HG03108 (cell line): ENCODE data around the gene TDRD1.

Experiments used
- ATAC-seq: cut with Tn5 transposase; IDR thresholded peaks from one replicate; pipeline ENCODE4 v1.9.1; 2021; ENCODE audit warnings: moderate library complexity; ENCODE audit not compliant: unreplicated experiment

Gene TDRD1

DNA sequence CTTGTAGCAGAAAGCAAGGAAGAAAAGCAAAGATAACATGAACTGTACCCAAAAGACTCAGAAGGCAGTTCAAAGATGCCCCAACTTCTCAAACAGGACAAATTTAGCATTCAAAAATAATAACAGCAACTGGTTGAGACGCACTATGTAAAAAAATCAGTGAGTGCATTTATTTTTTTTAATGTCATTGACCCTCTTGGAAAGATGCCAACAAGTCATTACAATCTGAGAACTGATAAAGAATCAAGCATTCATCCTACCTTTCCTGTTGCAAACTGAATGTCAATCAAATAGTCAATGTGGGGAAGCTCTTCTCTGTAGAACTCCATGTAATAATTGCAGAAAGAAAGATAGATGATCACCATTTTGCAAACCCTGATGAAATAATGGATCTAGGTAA lies 3.5 kb upstream of the TDRD1 start:
- ATAC-seq = no peak

DNA sequence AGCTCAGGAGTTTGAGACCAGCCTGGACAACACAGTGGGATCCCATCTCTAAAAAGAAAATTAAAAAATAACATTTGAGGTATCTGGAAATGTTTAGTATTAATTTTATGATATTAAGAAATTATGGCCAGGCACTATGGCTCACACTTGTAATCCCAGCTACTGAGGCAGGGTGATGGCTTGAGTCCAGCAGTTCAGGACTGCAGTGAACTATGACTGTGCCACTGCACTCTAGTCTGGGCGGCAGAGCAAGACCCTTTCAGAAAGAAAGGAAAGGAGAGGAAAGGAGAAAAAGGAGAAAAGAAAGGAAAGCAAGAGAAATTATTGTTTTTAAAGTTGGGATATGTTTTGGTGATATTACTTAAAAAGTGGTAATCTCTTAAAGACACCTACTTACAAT lies 2.6 kb upstream of the TDRD1 start:
- no peak for ATAC-seq

GRCh38 chr10:114179747-114180146 lies 594 bp downstream of the TDRD1 start:
- no peak for ATAC-seq

DNA sequence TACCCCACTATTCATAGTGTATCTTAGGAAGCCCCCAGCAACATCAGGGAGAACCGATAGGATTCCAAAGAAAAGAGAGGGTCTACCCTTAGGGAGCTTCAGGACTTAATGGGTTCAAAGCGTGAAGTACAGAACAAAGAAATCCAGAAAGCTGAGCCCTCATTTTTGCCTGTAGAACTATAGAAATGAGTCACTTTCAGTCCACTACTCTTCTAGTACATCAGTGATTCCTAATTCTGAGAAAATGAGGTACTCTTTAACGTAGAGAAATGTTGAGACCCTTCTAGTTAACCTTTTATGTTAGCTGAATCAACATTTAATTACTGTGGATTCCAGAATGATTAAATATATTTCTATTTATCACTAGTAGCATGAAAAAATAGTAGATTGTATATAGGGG lies 1.8 kb downstream of the TDRD1 start:
- no peak for ATAC-seq

GRCh38 chr10:114181971-114182370 lies 2.8 kb downstream of the TDRD1 start:
- no peak for ATAC-seq

GRCh38 chr10:114183563-114183962 lies 4.4 kb downstream of the TDRD1 start:
- no peak for ATAC-seq

- no peak for ATAC-seq
Observed at GRCh38 chr10:114184276-114184675, 5.1 kb downstream of the TDRD1 start.

DNA sequence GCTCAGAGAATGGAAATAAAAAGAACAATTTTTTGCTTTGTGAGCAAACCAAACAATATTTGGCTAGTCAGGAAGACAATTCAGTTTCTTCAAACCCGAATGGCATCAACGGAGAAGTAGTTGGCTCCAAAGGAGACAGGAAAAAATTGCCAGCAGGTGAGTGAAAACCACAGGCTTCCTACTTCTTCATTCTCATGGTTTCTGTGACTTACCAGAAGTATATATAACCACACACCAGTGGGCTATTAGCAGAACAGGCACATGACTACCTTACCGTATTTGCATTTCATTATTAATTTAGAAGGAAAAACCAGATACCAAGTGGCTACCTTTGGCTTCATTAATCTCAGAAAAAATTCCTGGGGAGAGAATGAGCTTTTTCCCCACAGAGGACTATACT lies 8.8 kb downstream of the TDRD1 start:
- ATAC-seq = no peak

DNA sequence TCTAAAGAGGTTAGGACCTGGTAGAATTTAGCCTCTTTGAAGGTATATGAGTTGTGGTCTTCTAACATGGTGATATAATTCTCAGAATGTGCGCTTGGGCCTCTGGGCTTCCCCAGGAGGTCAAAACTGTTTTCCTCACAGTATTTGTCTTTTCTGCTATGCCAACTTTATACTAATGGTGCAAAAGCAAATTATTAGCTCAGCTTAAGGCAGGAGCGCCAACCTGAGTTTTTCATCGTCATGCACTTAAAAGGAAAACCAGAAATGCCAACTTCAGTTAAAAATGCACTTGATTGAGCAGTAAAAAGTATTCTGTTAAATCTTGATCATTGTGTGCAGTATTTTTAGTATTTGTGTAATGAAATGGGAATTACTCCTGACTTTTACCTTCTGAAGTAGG lies 9.7 kb downstream of the TDRD1 start:
- ATAC-seq = no peak

- ATAC-seq = no peak
Observed at GRCh38 chr10:114189700-114190099, 10.5 kb downstream of the TDRD1 start.

- peak; percentile 90 for ATAC-seq
Observed at GRCh38 chr10:114195079-114195478, 15.9 kb downstream of the TDRD1 start.

DNA sequence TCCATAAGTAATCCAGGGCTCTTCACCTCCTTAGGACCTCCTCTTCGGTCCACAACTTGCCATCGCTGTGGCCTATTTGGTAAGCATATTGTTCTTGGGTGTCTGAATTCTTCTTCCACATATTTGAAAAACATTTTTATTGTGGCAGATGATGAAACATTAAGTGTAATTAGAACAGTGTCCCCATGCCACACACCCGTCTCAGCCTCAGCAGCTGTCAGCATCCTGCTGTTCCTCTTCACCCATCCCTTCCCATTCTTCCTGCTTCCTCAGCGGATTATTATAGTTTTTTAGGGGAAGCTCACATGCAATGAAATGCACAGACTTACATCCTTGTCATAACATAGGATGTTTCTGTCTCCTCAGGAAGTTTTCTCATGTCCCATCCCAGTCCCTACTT lies 20.1 kb downstream of the TDRD1 start:
- ATAC-seq = no peak

- no peak for ATAC-seq
Observed at GRCh38 chr10:114202812-114203211, 23.7 kb downstream of the TDRD1 start.

DNA sequence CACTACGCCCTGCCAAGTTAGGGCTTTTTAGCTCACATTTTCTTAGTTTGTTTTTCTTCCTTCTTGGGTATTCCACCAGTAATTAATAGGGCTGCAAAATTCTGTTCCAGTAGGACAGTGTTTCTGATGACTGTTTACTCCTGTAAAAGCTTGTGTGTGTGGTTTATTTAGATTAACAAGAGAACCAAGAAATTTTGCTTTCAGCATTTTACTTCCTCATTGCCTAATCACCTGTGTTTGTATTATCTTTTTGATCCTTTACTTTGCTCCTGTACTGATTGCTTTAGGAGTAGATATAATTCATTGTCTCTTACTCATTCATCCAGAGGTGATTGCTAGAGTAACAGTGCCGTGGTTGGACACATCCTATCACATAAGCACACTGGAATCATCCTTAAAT lies 27.7 kb downstream of the TDRD1 start:
- ATAC-seq = no peak

GRCh38 chr10:114207349-114207748 lies 28.2 kb downstream of the TDRD1 start:
- no peak for ATAC-seq

GRCh38 chr10:114208351-114208750 lies 29.2 kb downstream of the TDRD1 start:
- no peak for ATAC-seq

- ATAC-seq = no peak
Observed at GRCh38 chr10:114212153-114212552, 33.0 kb downstream of the TDRD1 start.

DNA sequence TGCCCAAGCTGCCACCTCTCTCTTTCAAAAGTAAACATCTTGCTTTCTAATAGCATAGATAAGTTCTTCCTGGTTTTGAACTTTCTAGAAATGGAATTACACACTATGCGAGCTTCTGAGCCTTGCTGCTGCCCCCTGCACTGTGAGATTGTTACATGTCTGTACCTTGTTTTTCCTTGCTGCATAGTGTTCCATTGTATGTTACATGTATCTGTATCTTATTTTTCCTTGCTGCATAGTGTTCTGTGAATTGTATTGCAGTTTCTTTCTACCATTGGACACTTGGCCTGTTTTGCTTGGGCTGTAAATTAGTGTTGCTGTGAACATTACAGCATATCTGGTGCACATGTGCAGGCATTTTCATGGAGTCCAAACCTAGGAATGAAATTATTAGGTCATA lies 35.9 kb downstream of the TDRD1 start:
- ATAC-seq = no peak

- ATAC-seq = no peak
Observed at GRCh38 chr10:114220281-114220680, 41.1 kb downstream of the TDRD1 start.

DNA sequence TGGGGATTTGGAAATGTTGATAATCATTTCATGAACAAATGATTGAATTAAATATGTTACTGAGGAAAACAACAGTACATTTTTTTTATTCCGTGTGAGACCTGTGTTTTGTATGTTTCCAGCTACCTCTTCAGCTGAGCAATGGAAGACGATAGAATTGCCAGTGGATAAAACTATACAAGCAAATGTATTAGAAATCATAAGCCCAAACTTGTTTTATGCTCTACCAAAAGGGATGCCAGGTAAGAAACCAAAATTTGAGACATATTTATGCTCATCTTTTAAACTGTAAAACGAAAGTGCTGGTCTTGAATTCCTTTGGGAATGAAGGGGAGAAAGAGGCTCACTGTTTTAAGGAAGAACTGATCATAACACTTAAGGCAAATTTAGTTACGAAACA lies 42.1 kb downstream of the TDRD1 start:
- no peak for ATAC-seq

DNA sequence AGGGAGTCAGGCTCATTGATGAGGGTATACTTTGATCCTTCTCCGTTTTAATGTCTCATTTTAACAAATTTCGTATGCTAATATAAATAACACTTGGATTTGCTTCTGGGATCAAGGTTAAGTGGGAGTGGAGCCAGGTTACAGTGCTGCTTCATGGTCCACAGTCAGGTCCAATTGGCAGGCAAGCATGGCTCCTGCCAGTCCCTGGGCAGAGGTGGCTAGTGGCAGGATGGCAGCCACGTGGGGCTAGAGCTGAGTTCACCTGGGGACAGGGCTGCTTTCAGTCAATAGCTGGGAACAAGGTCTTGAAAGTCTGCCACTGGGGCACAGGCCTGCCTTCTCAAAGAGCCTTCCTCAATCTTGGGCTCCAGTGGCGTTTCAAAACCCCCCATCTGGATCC lies 43.9 kb downstream of the TDRD1 start:
- no peak for ATAC-seq

DNA sequence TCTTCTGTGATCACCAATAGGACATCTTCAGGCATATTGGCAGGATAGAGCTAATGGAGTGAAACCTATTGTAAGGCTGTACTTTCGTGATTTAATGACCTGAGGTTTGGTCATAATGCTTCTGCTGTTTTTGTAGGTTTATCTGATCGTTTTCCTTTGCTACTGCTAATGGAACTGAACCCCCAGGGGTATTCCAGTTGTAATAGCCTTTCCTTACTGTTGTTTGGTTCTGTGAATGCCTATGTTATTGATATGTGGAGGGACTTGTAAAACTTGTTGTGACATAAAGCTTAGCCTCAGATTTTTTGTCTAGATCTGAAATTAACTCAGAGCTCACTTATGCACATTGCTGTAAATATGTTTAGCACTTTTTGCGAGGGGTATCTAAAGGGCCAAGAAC lies 49.0 kb downstream of the TDRD1 start:
- no peak for ATAC-seq

GRCh38 chr10:114232561-114233176 lies 53.5 kb downstream of the TDRD1 start:
- ATAC-seq = no peak

- ATAC-seq = no peak
Observed at GRCh38 chr10:114233482-114233881, 54.3 kb downstream of the TDRD1 start.
